ENCODE results near the gene LHFPL3. TPM values are rescaled to one million over a fixed set of nuclear protein-coding genes. Genes with fewer than 3 reads are reported as not detected.

The LHFPL3 gene
- total and polyA plus RNA-seq, 2 of the 13 experiments (the other 11 are each of a cell fraction or from before 2014, with no cell fraction given) = not detected

DNA sequence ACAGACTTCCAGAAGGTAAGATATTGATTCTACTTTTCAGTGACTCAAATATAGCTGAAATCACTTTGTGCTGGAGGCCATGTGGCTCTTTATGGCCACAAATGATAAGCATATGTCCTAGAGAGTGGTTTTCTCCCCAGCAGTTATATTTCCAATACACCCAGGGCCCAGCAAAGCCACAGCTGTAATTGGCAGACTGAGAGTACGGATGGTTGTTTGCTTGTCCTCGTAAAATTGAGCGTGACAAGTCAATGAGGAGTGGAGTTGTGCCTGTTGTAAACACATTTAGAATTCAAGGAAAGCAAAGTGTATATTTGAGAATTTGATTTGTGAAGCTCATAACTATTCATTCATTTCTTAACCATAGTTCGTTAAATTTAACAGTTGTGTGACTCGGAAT is 201.8 kb downstream of the LHFPL3 start:
- H3K4me1 ChIP-seq (ENCODE audit: insufficient read depth, low read length) = no peaks in the 10 kb centered on the region
- H3K27me3 ChIP-seq (ENCODE audit: control insufficient read depth in 1 of 2, insufficient read depth in 2 of 2, low read length in 2 of 2) = no peaks in the 10 kb centered on the region
- H3K9ac ChIP-seq (ENCODE audit: insufficient read depth, low read depth, low read length) = no peak overlapping the region
- no peaks in the 10 kb centered on the region for H4K20me1 ChIP-seq (ENCODE audit: insufficient read depth, low read length)
- no peak for ATAC-seq
- H2AFZ ChIP-seq (ENCODE audit: low read length) = no peak overlapping the region
- ChIA-PET CTCF (ENCODE audit: low intra/inter-chr PET ratio, low total read pairs) (no interaction called here), POLR2A (no interaction called here)
- WGBS (ENCODE audit: low lambda C conversion rate) = 18% methylated on average over 5 of the region's 5 CpGs
- no peak for DNase-seq (ENCODE audit: low spot score)
- no peaks in the 10 kb centered on the region for H3K79me2 ChIP-seq (ENCODE audit: insufficient read depth, low read length)
- H3K9me3 ChIP-seq (ENCODE audit: low read length) = no peaks in the 10 kb centered on the region
- no peak for FAIRE-seq
- no peak overlapping the region for H3K4me3 ChIP-seq (replicated peaks in 1 of 3; ENCODE audit: insufficient read depth in 1 of 3, low read depth in 2 of 3, low read length in 3 of 3)
- in situ Hi-C loops (cut with HindIII; ENCODE audit: extremely low pct_ligation_motif_present, low pct_unique_long_range_greater_than_20kb) (no loop called here), intact Hi-C loops (cut with micrococcal nuclease; ENCODE audit: unreplicated experiment) (no loop called here)
- no TSS peak for BruUV-seq (replicated peaks)
- H3K36me3 ChIP-seq (replicated peaks in 1 of 2; ENCODE audit: control insufficient read depth in 1 of 2, insufficient read depth in 2 of 2, low read length in 2 of 2) = no peaks in the 10 kb centered on the region
- no peak overlapping the region for H3K4me2 ChIP-seq (ENCODE audit: low read depth, low read length)
- no peak overlapping the region for H3K27ac ChIP-seq (ENCODE audit: extremely low read length, insufficient read depth, low read length)
- TF ChIP-seq FOXP1 (IDR thresholded peaks at IDR 0.05) = no peak
- no peak for TF ChIP-seq FOXP1 (CRISPR knock-in tag; IDR thresholded peaks at IDR 0.05)
- no peak for TF ChIP-seq FOXP4 (CRISPR knock-in tag; IDR thresholded peaks at IDR 0.05)
- no peak for TF ChIP-seq EEA1 (CRISPR knock-in tag; IDR thresholded peaks at IDR 0.05; ENCODE audit: borderline replicate concordance)
- no peak for TF ChIP-seq ZNF160 (CRISPR knock-in tag; IDR thresholded peaks at IDR 0.05)
- TF ChIP-seq HDAC6 (IDR thresholded peaks at IDR 0.05; ENCODE audit: low read depth, low read length) = no peak
- no peak for TF ChIP-seq MAFG (CRISPR knock-in tag; IDR thresholded peaks at IDR 0.05)
- no peak for TF ChIP-seq ZNF382 (CRISPR knock-in tag; IDR thresholded peaks at IDR 0.05; ENCODE audit: borderline replicate concordance)
- TF ChIP-seq GABPA (IDR thresholded peaks at IDR 0.05; ENCODE audit: low read depth, low read length) = no peak
- no peak for TF ChIP-seq GABPA (CRISPR knock-in tag; IDR thresholded peaks at IDR 0.05; ENCODE audit: low read depth)
- TF ChIP-seq ASH2L (IDR thresholded peaks at IDR 0.05; ENCODE audit: insufficient read length, low read depth, low read length) = no peak
- TF ChIP-seq EZH2 (conservative IDR thresholded peaks at IDR 0.05; ENCODE audit: low read depth, low read length) = no peak
